H1 (cell line): ENCODE results near the gene GPER1.

Experiments
- EZH2 ChIP-seq: fragments of 200-600 bp; sonication (generic); IDR thresholded peaks from 2 replicates; pipeline ENCODE4 v1.7.1; 2012; ENCODE audit warnings: low read depth, mild to moderate bottlenecking, moderate library complexity, low read length, inconsistent platforms; ENCODE audit not compliant: severe bottlenecking
- PHF8 ChIP-seq: fragments of 200-600 bp; sonication (generic); conservative IDR thresholded peaks from 2 replicates; pipeline ENCODE4 v1.7.1; 2012; ENCODE audit warnings: low read depth, mild to moderate bottlenecking, inconsistent platforms, low read length, moderate library complexity
- POLR2AphosphoS5 ChIP-seq: IDR thresholded peaks from 2 replicates; pipeline ENCODE4 v1.6.1; 2011; ENCODE audit warnings: low read depth, low read length
- ZNF274 ChIP-seq: IDR thresholded peaks from 2 replicates; pipeline ENCODE4 v1.7.0; 2012; ENCODE audit warnings: low read length, borderline replicate concordance; ENCODE audit errors: extremely low read depth
- TF ChIP-seq, protein P1 (sequence below): IDR thresholded peaks from 2 replicates; pipeline ENCODE4 v1.6.1; 2011; ENCODE audit warnings: low read depth, mild to moderate bottlenecking, low read length; ENCODE audit not compliant: insufficient read depth
- TF ChIP-seq, protein P2 (sequence below), 3 experiments: IDR thresholded peaks; 1 replicate in 2 of 3; 2 replicates in 1 of 3; pipeline versions ENCODE4 v1.5.1 to v1.6.1; 2011; ENCODE audit warnings: low read length in 3 of 3, mild to moderate bottlenecking in 3 of 3, inconsistent platforms in 2 of 3, low read depth in 1 of 3, moderate library complexity in 1 of 3; ENCODE audit not compliant: insufficient read depth in 1 of 3; ENCODE audit errors: control extremely low read depth in 1 of 3

DNA sequence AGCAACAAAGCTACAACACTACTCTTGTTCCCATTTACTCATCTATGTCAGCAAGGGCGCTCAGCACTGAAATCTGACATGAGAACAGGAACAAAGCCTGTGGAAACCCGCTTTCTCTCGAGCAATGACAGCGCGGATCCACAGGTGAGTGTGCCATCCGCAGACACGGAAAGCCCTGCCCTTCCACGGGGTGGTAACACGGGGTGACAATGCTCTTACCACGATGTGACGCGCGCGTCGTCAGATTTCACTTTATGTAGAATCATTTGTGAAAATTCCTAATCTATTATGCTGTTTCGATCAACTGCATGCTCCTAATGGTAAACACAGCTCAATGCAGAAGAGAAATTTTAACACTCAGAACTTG is 37.7 kb downstream of the GPER1 start:
- TF ChIP-seq EZH2 = no peak
- no peak for TF ChIP-seq POLR2AphosphoS5
- no peak for TF ChIP-seq ZNF274
- TF ChIP-seq, protein P1, sequence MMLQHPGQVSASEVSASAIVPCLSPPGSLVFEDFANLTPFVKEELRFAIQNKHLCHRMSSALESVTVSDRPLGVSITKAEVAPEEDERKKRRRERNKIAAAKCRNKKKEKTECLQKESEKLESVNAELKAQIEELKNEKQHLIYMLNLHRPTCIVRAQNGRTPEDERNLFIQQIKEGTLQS = no peak
- TF ChIP-seq, protein P2, sequence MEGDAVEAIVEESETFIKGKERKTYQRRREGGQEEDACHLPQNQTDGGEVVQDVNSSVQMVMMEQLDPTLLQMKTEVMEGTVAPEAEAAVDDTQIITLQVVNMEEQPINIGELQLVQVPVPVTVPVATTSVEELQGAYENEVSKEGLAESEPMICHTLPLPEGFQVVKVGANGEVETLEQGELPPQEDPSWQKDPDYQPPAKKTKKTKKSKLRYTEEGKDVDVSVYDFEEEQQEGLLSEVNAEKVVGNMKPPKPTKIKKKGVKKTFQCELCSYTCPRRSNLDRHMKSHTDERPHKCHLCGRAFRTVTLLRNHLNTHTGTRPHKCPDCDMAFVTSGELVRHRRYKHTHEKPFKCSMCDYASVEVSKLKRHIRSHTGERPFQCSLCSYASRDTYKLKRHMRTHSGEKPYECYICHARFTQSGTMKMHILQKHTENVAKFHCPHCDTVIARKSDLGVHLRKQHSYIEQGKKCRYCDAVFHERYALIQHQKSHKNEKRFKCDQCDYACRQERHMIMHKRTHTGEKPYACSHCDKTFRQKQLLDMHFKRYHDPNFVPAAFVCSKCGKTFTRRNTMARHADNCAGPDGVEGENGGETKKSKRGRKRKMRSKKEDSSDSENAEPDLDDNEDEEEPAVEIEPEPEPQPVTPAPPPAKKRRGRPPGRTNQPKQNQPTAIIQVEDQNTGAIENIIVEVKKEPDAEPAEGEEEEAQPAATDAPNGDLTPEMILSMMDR (IDR thresholded peaks at IDR 0.05; ENCODE audit: control extremely low read depth in 1 of 3, insufficient read depth in 1 of 3, low read depth in 1 of 3, low read length in 3 of 3) = no peak
- no peak for TF ChIP-seq PHF8
